H1 (cell line): ENCODE results near the gene RASAL2. TPM values are rescaled to one million over a fixed set of nuclear protein-coding genes. Genes with fewer than 3 reads are reported as not detected.
A peak's percentile ranks its signal among the peaks of the same experiment; 100 is the strongest.

ENCODE experiments used
- CTCF ChIA-PET: fragments of 300-600 bp; sonication (Branson Sonifier 250); formaldehyde crosslinking; loops from one replicate; lab custom pipeline; 2021; ENCODE audit not compliant: partially characterized antibody; lab: Charles Lee
- POLR2A ChIA-PET: fragments of 300-600 bp; sonication (Branson Sonifier 250); formaldehyde crosslinking; loops from one replicate; lab custom pipeline; 2021; ENCODE audit warnings: inconsistent platforms; ENCODE audit not compliant: partially characterized antibody; lab: Charles Lee
- DNase-seq, 2 experiments: peaks; one replicate each; pipeline versions ENCODE4 v3.0.0 to v3.0.0-alpha.2; 2010 to 2022; ENCODE audit warnings: low spot score in 2 of 2, low read depth in 1 of 2, mixed read lengths in 1 of 2
- FAIRE-seq: peaks from 2 replicates; lab custom pipeline; 2011; peaks lifted over from hg19 to GRCh38; lab: Jason Lieb, UNC
- H2AFZ ChIP-seq: 2 replicates; pipeline ENCODE4 v1.8.1; 2012; ENCODE audit warnings: low read length, inconsistent platforms
- H2AK5ac ChIP-seq: 2 replicates; pipeline ENCODE4 v1.6.1; 2013; ENCODE audit warnings: low read depth, low read length
- H2BK120ac ChIP-seq: replicated peaks from 2 replicates; pipeline ENCODE3; 2013; ENCODE audit warnings: low read depth, low read length, inconsistent platforms
- H2BK12ac ChIP-seq: 2 replicates; pipeline ENCODE4 v1.6.1; 2013; ENCODE audit warnings: low read depth, low read length
- H2BK15ac ChIP-seq: 2 replicates; pipeline ENCODE4 v1.6.1; 2013; ENCODE audit warnings: low read length
- H2BK20ac ChIP-seq: 2 replicates; pipeline ENCODE4 v1.6.1; 2013; ENCODE audit warnings: low read length
- H2BK5ac ChIP-seq: 2 replicates; pipeline ENCODE4 v1.6.1; 2013; ENCODE audit warnings: low read depth, low read length
- H3K14ac ChIP-seq: 2 replicates; pipeline ENCODE4 v1.6.1; 2013; ENCODE audit warnings: inconsistent platforms; ENCODE audit not compliant: insufficient read length
- H3K18ac ChIP-seq: 2 replicates; pipeline ENCODE4 v1.6.1; 2013; ENCODE audit warnings: low read length; ENCODE audit errors: extremely low read depth
- H3K23ac ChIP-seq: 2 replicates; pipeline ENCODE4 v1.6.1; 2013; ENCODE audit warnings: inconsistent platforms; ENCODE audit not compliant: insufficient read length
- H3K23me2 ChIP-seq: 2 replicates; pipeline ENCODE4 v1.6.1; 2013; ENCODE audit warnings: low read depth, low read length
- H3K27ac ChIP-seq: 2 replicates; pipeline ENCODE4 v1.6.1; 2011; ENCODE audit warnings: low read depth, low read length, inconsistent platforms
- H3K27me3 ChIP-seq, 4 experiments: replicated peaks in 1 of 4; 1 replicate in 1 of 4; 2 replicates in 3 of 4; pipeline versions ENCODE4 v1.6.1 to v1.8.1; 2011 to 2013; ENCODE audit warnings: low read length in 3 of 4, mild to moderate bottlenecking in 3 of 4, inconsistent platforms in 2 of 4, mixed read lengths in 2 of 4, moderate library complexity in 1 of 4; ENCODE audit not compliant: control insufficient read depth in 3 of 4, insufficient read depth in 3 of 4; ENCODE audit errors: extremely low read depth in 1 of 4
- H3K36me3 ChIP-seq, 4 experiments: 2 replicates each; pipeline versions ENCODE4 v1.6.1 to v1.8.1; 2011 to 2013; ENCODE audit warnings: mild to moderate bottlenecking in 4 of 4, low read length in 3 of 4, moderate library complexity in 2 of 4, control low read depth in 1 of 4, inconsistent platforms in 1 of 4; ENCODE audit not compliant: insufficient read depth in 4 of 4, control insufficient read depth in 2 of 4
- H3K4ac ChIP-seq: replicated peaks from 2 replicates; pipeline ENCODE3; 2013; ENCODE audit warnings: low read length, low read depth, mixed read lengths, inconsistent platforms; ENCODE audit not compliant: insufficient read length
- H3K4me1 ChIP-seq, 4 experiments: replicated peaks in 1 of 4; 1 replicate in 1 of 4; 2 replicates in 3 of 4; pipeline versions ENCODE4 v1.6.1 to v1.8.1; 2011 to 2013; ENCODE audit warnings: low read length in 3 of 4, inconsistent platforms in 2 of 4, mixed read lengths in 1 of 4; ENCODE audit not compliant: insufficient read depth in 4 of 4, control insufficient read depth in 3 of 4
- H3K4me2 ChIP-seq, 2 experiments: 2 replicates each; pipeline versions ENCODE4 v1.6.1 to v1.8.1; 2011 to 2013; ENCODE audit warnings: low read depth in 2 of 2, low read length in 2 of 2, control low read depth in 1 of 2, inconsistent platforms in 1 of 2, mild to moderate bottlenecking in 1 of 2; ENCODE audit not compliant: insufficient read depth in 1 of 2
- H3K4me3 ChIP-seq, 4 experiments: fragments of 200-600, 300-600 bp in 1 of 4; sonication (generic), shearing (Covaris generic), sonication (Bioruptor Twin) in 1 of 4; 2 replicates each; pipeline versions ENCODE4 v1.5.1 to v1.8.1; 2011 to 2016; ENCODE audit warnings: low read length in 4 of 4, low read depth in 3 of 4, control low read depth in 2 of 4, inconsistent platforms in 2 of 4, mild to moderate bottlenecking in 2 of 4, mixed read lengths in 1 of 4, moderate library complexity in 1 of 4; ENCODE audit not compliant: insufficient read depth in 2 of 4; ENCODE audit errors: extremely low read depth in 1 of 4
- H3K56ac ChIP-seq: replicated peaks from 2 replicates; pipeline ENCODE3; 2013; ENCODE audit warnings: low read depth, mild to moderate bottlenecking, mixed read lengths, low read length, inconsistent platforms; ENCODE audit not compliant: insufficient read length
- H3K79me1 ChIP-seq: 2 replicates; pipeline ENCODE4 v1.6.1; 2013; ENCODE audit warnings: low read depth, low read length, control low read depth
- H3K79me2 ChIP-seq, 2 experiments: 2 replicates each; pipeline versions ENCODE4 v1.6.1 to v1.8.1; 2012 to 2013; ENCODE audit warnings: low read length in 2 of 2, mild to moderate bottlenecking in 2 of 2, inconsistent platforms in 1 of 2; ENCODE audit not compliant: insufficient read depth in 2 of 2, control insufficient read depth in 1 of 2
- H3K9ac ChIP-seq, 4 experiments: replicated peaks in 1 of 4; 1 replicate in 1 of 4; 2 replicates in 3 of 4; pipeline versions ENCODE4 v1.6.1 to v1.8.1; 2011 to 2013; ENCODE audit warnings: low read depth in 3 of 4, low read length in 3 of 4, control low read depth in 2 of 4, mild to moderate bottlenecking in 2 of 4, moderate library complexity in 2 of 4, inconsistent platforms in 1 of 4; ENCODE audit errors: extremely low read depth in 1 of 4
- H3K9me3 ChIP-seq, 2 experiments: 2 replicates each; pipeline versions ENCODE4 v1.6.1 to v1.8.1; 2012 to 2013; ENCODE audit warnings: mild to moderate bottlenecking in 2 of 2, moderate library complexity in 2 of 2, control low read depth in 1 of 2, inconsistent platforms in 1 of 2, low read depth in 1 of 2, low read length in 1 of 2, mixed read lengths in 1 of 2; ENCODE audit not compliant: insufficient read depth in 2 of 2
- H4K20me1 ChIP-seq, 2 experiments: replicated peaks in 1 of 2; 2 replicates each; pipeline versions ENCODE3 to v1.8.1; 2011 to 2013; ENCODE audit warnings: inconsistent platforms in 2 of 2, low read length in 2 of 2, mild to moderate bottlenecking in 1 of 2; ENCODE audit not compliant: insufficient read depth in 2 of 2, control insufficient read depth in 1 of 2
- H4K5ac ChIP-seq: 2 replicates; pipeline ENCODE4 v1.6.1; 2013; ENCODE audit warnings: low read length, low read depth, mixed read lengths, inconsistent platforms; ENCODE audit not compliant: insufficient read length
- H4K8ac ChIP-seq: 2 replicates; pipeline ENCODE4 v1.8.0; 2013; ENCODE audit warnings: mild to moderate bottlenecking, moderate library complexity, low read length, inconsistent platforms; ENCODE audit not compliant: insufficient read depth; ENCODE audit errors: extremely low read depth
- H4K91ac ChIP-seq: replicated peaks from 2 replicates; pipeline ENCODE3; 2013; ENCODE audit warnings: low read length, mixed read lengths, inconsistent platforms; ENCODE audit not compliant: insufficient read length
- CEBPB ChIP-seq: IDR thresholded peaks from 2 replicates; pipeline ENCODE4 v1.6.1; 2012; ENCODE audit warnings: low read depth, low read length
- CHD1 ChIP-seq: IDR thresholded peaks from 2 replicates; pipeline ENCODE4 v1.6.1; 2012; ENCODE audit warnings: low read depth, low read length, improper control_type of control experiment
- EZH2 ChIP-seq: fragments of 200-600 bp; sonication (generic); IDR thresholded peaks from 2 replicates; pipeline ENCODE4 v1.7.1; 2012; ENCODE audit warnings: low read depth, mild to moderate bottlenecking, moderate library complexity, low read length, inconsistent platforms; ENCODE audit not compliant: severe bottlenecking
- GABPA ChIP-seq: IDR thresholded peaks from 2 replicates; pipeline ENCODE4 v1.6.1; 2011; ENCODE audit warnings: mild to moderate bottlenecking, low read length, moderate library complexity, borderline replicate concordance; ENCODE audit not compliant: insufficient read depth
- HDAC2 ChIP-seq, 2 experiments: fragments of 300-600 bp in 1 of 2; sonication (generic) in 1 of 2; IDR thresholded peaks; 2 replicates each; pipeline ENCODE4 v1.6.1; 2011 to 2012; ENCODE audit warnings: low read depth in 2 of 2, low read length in 2 of 2, mild to moderate bottlenecking in 2 of 2, moderate library complexity in 2 of 2, borderline replicate concordance in 1 of 2, inconsistent platforms in 1 of 2
- KDM5A ChIP-seq: fragments of 200-600 bp; IDR thresholded peaks from 2 replicates; pipeline ENCODE4 v1.7.1; 2012; ENCODE audit warnings: mild to moderate bottlenecking, low read length, inconsistent platforms, mixed read lengths
- RFX5 ChIP-seq: IDR thresholded peaks from 2 replicates; pipeline ENCODE4 v1.6.1; 2011; ENCODE audit warnings: low read depth, low read length, improper control_type of control experiment, borderline replicate concordance
- SP2 ChIP-seq: IDR thresholded peaks from 2 replicates; pipeline ENCODE4 v1.6.1; 2012; ENCODE audit warnings: mild to moderate bottlenecking, low read length, inconsistent platforms
- SP4 ChIP-seq: IDR thresholded peaks from 2 replicates; pipeline ENCODE4 v1.6.1; 2012; ENCODE audit warnings: low read length, inconsistent platforms
- TCF12 ChIP-seq: IDR thresholded peaks from 2 replicates; pipeline ENCODE4 v1.6.1; 2011; ENCODE audit warnings: low read depth, mild to moderate bottlenecking, low read length
- YY1 ChIP-seq: IDR thresholded peaks from 2 replicates; pipeline ENCODE4 v1.6.1; 2011; ENCODE audit warnings: low read depth, mild to moderate bottlenecking, low read length
- WGBS, 2 experiments: shearing (Covaris generic) in 1 of 2; methylation state at CpG; one replicate each; pipeline versions ENCODE4 v1.1.6 to v1.1.7; 2013 to 2015; ENCODE audit warnings: low lambda C conversion rate in 2 of 2, mixed read lengths in 2 of 2, inconsistent platforms in 1 of 2, low coverage in 1 of 2, missing lambda C conversion rate in 1 of 2; ENCODE audit not compliant: insufficient replicate concordance in 2 of 2, insufficient coverage in 1 of 2, insufficient read length in 1 of 2; ENCODE audit errors: extremely low coverage in 1 of 2, missing lambda C conversion rate in 1 of 2; 5-methylcytosine and 5-hydroxymethylcytosine counted together
- polyA plus RNA-seq, 7 experiments: library from polyadenylated mRNA; depleted of rRNA in 3 of 7; stranded (reverse) in 5 of 7; unstranded in 2 of 7; fragments of >200 nt in 5 of 7; fragments of 200-250 nt in 2 of 7; gene quantifications; 1 replicate in 5 of 7; 2 replicates in 1 of 7; 4 replicates in 1 of 7; pipeline versions ENCODE4 v1.2.1 to v1.2.3, GENCODE V29; 2011 to 2013; ENCODE audit warnings: missing spikeins in 2 of 7, mixed read lengths in 2 of 7
- total RNA-seq: library from RNA; stranded (reverse); fragmentation: NEBNext Ultra II Directional; extraction: Animal tissue kit (Norgen Biotek cat#: 25700); gene quantifications from 2 replicates; pipeline ENCODE4 v1.2.1, GENCODE V29; 2021

The RASAL2 gene
- total and polyA plus RNA-seq, 2 of the 8 experiments (the other 6 are each of a cell fraction or from before 2014, with no cell fraction given): 15.9 to 32.5 TPM

GRCh38 chr1:178495741-178496409, 402.0 kb downstream of the RASAL2 start:
- Histone ChIP-seq H3K9me3 (no peaks in the 10 kb centered on the region), H3K14ac (no peak overlapping the region), H3K56ac (no peak overlapping the region), H3K36me3 (no peaks in the 10 kb centered on the region), H3K23me2 (no peaks in the 10 kb centered on the region; the same call in 1 of the 2 replicates), H4K8ac (no peak overlapping the region), H3K27ac (no peak overlapping the region), H3K9ac (no peak overlapping the region), H3K4me3 (no peak overlapping the region), H3K4ac (no peak overlapping the region), H2BK20ac (no peak overlapping the region), H3K23ac (no peak overlapping the region), H3K4me2 (no peak overlapping the region), H2BK120ac (no peak overlapping the region), H4K5ac (no peak overlapping the region), H4K91ac (no peak overlapping the region), H2BK15ac (no peak overlapping the region), H2AK5ac (no peak overlapping the region), H2AFZ (no peak overlapping the region), H3K79me1 (no peaks in the 10 kb centered on the region), H2BK12ac (no peak overlapping the region), H3K4me1 (no peaks in the 10 kb centered on the region; a peak in 1 of 7 replicates), H4K20me1 (no peaks in the 10 kb centered on the region), H3K79me2 (no peaks in the 10 kb centered on the region), H3K18ac (no peak overlapping the region), H2BK5ac (no peak overlapping the region), H3K27me3 (no peaks in the 10 kb centered on the region)
- WGBS, 2 experiments: 92% methylated on average over 12 of the region's 16 CpGs; no CpG with 5 or more reads in 1 of the 2 experiments
- ChIA-PET POLR2A (no interaction called here), CTCF (interaction anchor here (0.7 to 2.1 kb wide), 5 partner anchors 36 to 583 kb away, joined by 3 to 6 read pairs (median 3); no protein-coding TSS in a partner anchor)
- DNase-seq (peak in 1 of 2 experiments; percentile 34), FAIRE-seq (no peak)
- TF ChIP-seq HDAC2 (IDR thresholded peaks at IDR 0.05; ENCODE audit: borderline replicate concordance in 1 of 2, low read depth in 2 of 2, low read length in 2 of 2): no peak
- no peak for TF ChIP-seq TCF12
- no peak for TF ChIP-seq SP4
- no peak for TF ChIP-seq GABPA
- TF ChIP-seq SP2: no peak
- no peak for TF ChIP-seq YY1
- TF ChIP-seq RFX5: no peak
- TF ChIP-seq CHD1: no peak
- TF ChIP-seq CEBPB: no peak
- TF ChIP-seq EZH2: no peak
- TF ChIP-seq KDM5A: no peak
